Activated T-cell treated with anti-CD3 and anti-CD28 coated beads, Interleukin-2, amount 50 U/mL, for 4 hours (primary cell): Measurements from ENCODE around the gene MKRN1. TPM values are rescaled to one million over a fixed set of nuclear protein-coding genes. Genes with fewer than 3 reads are reported as not detected.
"Not testable (repeated sequence)": the region's sequence is repeated elsewhere in the genome, so short reads cannot be mapped to it uniquely, and the experiment has no call there.

Source experiments
- ATAC-seq, 2 donors: fragments of 200-7000 bp; cut with Tn5 transposase; one replicate each; pipeline ENCODE4 v1.10.0; 2021
- DNase-seq: peaks from one replicate; pipeline ENCODE4 v3.0.0-alpha.2; 2020
- H3K27me3 Mint-ChIP-seq: one replicate; pipeline ENCODE4 v1.8.0; 2021; ENCODE audit warnings: low read depth, mixed read lengths
- H3K36me3 Mint-ChIP-seq: one replicate; pipeline ENCODE4 v1.8.0; 2022; ENCODE audit warnings: mixed read lengths; ENCODE audit not compliant: insufficient read depth
- H3K4me1 Mint-ChIP-seq: one replicate; pipeline ENCODE4 v1.8.0; 2021; ENCODE audit warnings: low read depth, mixed read lengths
- H3K4me3 Mint-ChIP-seq: one replicate; pipeline ENCODE4 v1.8.0; 2021; ENCODE audit warnings: mild to moderate bottlenecking, moderate library complexity, mixed read lengths
- H3K9me3 Mint-ChIP-seq: one replicate; pipeline ENCODE4 v1.8.0; 2021; ENCODE audit warnings: mixed read lengths
- total RNA-seq, 3 donors: library from RNA; stranded (reverse); gene quantifications; one replicate each; pipeline ENCODE4 v1.2.1, GENCODE V29; 2021

Gene MKRN1
- total RNA-seq, 3 donors from 2014 or later, result 42.9 to 54.1 (median 51.9) TPM

GRCh38 chr7:140501966-140502365 is 22.7 kb upstream of the MKRN1 start:
- ATAC-seq (no peak), DNase-seq (no peak)
- Mint-ChIP-seq H3K4me3 (no peak overlapping the region), H3K9me3 (no peaks in the 10 kb centered on the region), H3K27me3 (no peaks in the 10 kb centered on the region), H3K4me1 (no peaks in the 10 kb centered on the region), H3K36me3 (no peaks in the 10 kb centered on the region)

GRCh38 chr7:140497807-140498206 is 18.5 kb upstream of the MKRN1 start:
- ATAC-seq, H3K4me1 Mint-ChIP-seq, DNase-seq, H3K9me3 Mint-ChIP-seq, H3K4me3 Mint-ChIP-seq, H3K36me3 Mint-ChIP-seq, H3K27me3 Mint-ChIP-seq: not testable (repeated sequence)

- Mint-ChIP-seq H3K9me3 (no peaks in the 10 kb centered on the region), H3K4me1 (no peaks in the 10 kb centered on the region), H3K36me3 (no peaks in the 10 kb centered on the region), H3K4me3 (no peak overlapping the region), H3K27me3 (no peaks in the 10 kb centered on the region)
- ATAC-seq (no peak), DNase-seq (no peak)
These were observed 18.0 kb upstream of the MKRN1 start for GRCh38 chr7:140497241-140497769.

GRCh38 chr7:140495514-140496097 is 16.3 kb upstream of the MKRN1 start:
- Mint-ChIP-seq H3K36me3 (no peaks in the 10 kb centered on the region), H3K27me3 (no peaks in the 10 kb centered on the region), H3K9me3 (no peaks in the 10 kb centered on the region), H3K4me1 (no peaks in the 10 kb centered on the region), H3K4me3 (no peak overlapping the region)
- no peak for ATAC-seq
- DNase-seq, result no peak

GRCh38 chr7:140494867-140495266 is 15.6 kb upstream of the MKRN1 start:
- ATAC-seq (no peak), DNase-seq (no peak)
- H3K9me3 Mint-ChIP-seq, result no peaks in the 10 kb centered on the region
- H3K4me3 Mint-ChIP-seq, result no peak overlapping the region
- H3K36me3 Mint-ChIP-seq, result no peaks in the 10 kb centered on the region
- H3K4me1 Mint-ChIP-seq, result no peaks in the 10 kb centered on the region
- no peaks in the 10 kb centered on the region for H3K27me3 Mint-ChIP-seq

- Mint-ChIP-seq H3K36me3 (no peaks in the 10 kb centered on the region), H3K9me3 (no peaks in the 10 kb centered on the region), H3K27me3 (no peaks in the 10 kb centered on the region), H3K4me1 (no peaks in the 10 kb centered on the region), H3K4me3 (no peak overlapping the region)
- ATAC-seq, result no peak
- no peak for DNase-seq
These were observed 9.7 kb upstream of the MKRN1 start for GRCh38 chr7:140489026-140489359.

- no peaks in the 10 kb centered on the region for H3K27me3 Mint-ChIP-seq
- no peak for DNase-seq
- no peaks in the 10 kb centered on the region for H3K36me3 Mint-ChIP-seq
- no peaks in the 10 kb centered on the region for H3K4me1 Mint-ChIP-seq
- ATAC-seq, result no peak
- no peaks in the 10 kb centered on the region for H3K9me3 Mint-ChIP-seq
- no peak overlapping the region for H3K4me3 Mint-ChIP-seq
These were observed 6.4 kb upstream of the MKRN1 start for GRCh38 chr7:140485500-140486265.

GRCh38 chr7:140484951-140485499 is 5.7 kb upstream of the MKRN1 start:
- Mint-ChIP-seq H3K9me3 (no peaks in the 10 kb centered on the region), H3K4me1 (no peaks in the 10 kb centered on the region), H3K36me3 (no peaks in the 10 kb centered on the region), H3K27me3 (no peaks in the 10 kb centered on the region), H3K4me3 (no peak overlapping the region)
- no peak for DNase-seq
- no peak for ATAC-seq

- ATAC-seq (no peak), DNase-seq (no peak)
- Mint-ChIP-seq H3K4me3 (no peak overlapping the region), H3K9me3 (no peaks in the 10 kb centered on the region), H3K27me3 (no peaks in the 10 kb centered on the region), H3K4me1 (peaks cover 2% of the 10 kb centered on the region), H3K36me3 (no peaks in the 10 kb centered on the region)
These were observed 5.2 kb upstream of the MKRN1 start for GRCh38 chr7:140484479-140484878.

- H3K4me1 Mint-ChIP-seq, result peaks cover 29% of the 10 kb centered on the region
- peak overlapping the region; percentile 100 for H3K4me3 Mint-ChIP-seq
- DNase-seq (no peak), ATAC-seq (no peak)
- H3K27me3 Mint-ChIP-seq, result no peaks in the 10 kb centered on the region
- no peaks in the 10 kb centered on the region for H3K9me3 Mint-ChIP-seq
- H3K36me3 Mint-ChIP-seq, result no peaks in the 10 kb centered on the region
These were observed 407 bp upstream of the MKRN1 start for GRCh38 chr7:140479739-140480084.

GRCh38 chr7:140478246-140479061 is 851 bp downstream of the MKRN1 start:
- H3K36me3 Mint-ChIP-seq, result no peaks in the 10 kb centered on the region
- H3K9me3 Mint-ChIP-seq, result no peaks in the 10 kb centered on the region
- ATAC-seq (peak; percentile 50 to 60), DNase-seq (no peak)
- H3K4me3 Mint-ChIP-seq, result peak overlapping the region; percentile 89
- peaks cover 33% of the 10 kb centered on the region for H3K4me1 Mint-ChIP-seq
- H3K27me3 Mint-ChIP-seq, result no peaks in the 10 kb centered on the region

- no peaks in the 10 kb centered on the region for H3K27me3 Mint-ChIP-seq
- ATAC-seq, result no peak
- no peaks in the 10 kb centered on the region for H3K9me3 Mint-ChIP-seq
- no peak for DNase-seq
- peaks cover 40% of the 10 kb centered on the region for H3K4me1 Mint-ChIP-seq
- H3K36me3 Mint-ChIP-seq, result peaks cover 1% of the 10 kb centered on the region
- H3K4me3 Mint-ChIP-seq, result peak overlapping the region; percentile 89
These were observed 2.5 kb downstream of the MKRN1 start for GRCh38 chr7:140476698-140477261.

- DNase-seq, result peak; percentile 36
- Mint-ChIP-seq H3K36me3 (peaks cover 6% of the 10 kb centered on the region), H3K4me1 (peaks cover 43% of the 10 kb centered on the region), H3K27me3 (no peaks in the 10 kb centered on the region), H3K4me3 (peak overlapping the region; percentile 68), H3K9me3 (no peaks in the 10 kb centered on the region)
- ATAC-seq, result no peak
These were observed 3.5 kb downstream of the MKRN1 start for GRCh38 chr7:140475747-140476333.

- Mint-ChIP-seq H3K9me3 (no peaks in the 10 kb centered on the region), H3K27me3 (no peaks in the 10 kb centered on the region)
- ATAC-seq, result no peak
These were observed 16.2 kb downstream of the MKRN1 start for GRCh38 chr7:140463111-140463510.

More at GRCh38 chr7:140463111-140463510, 16.2 kb downstream of the MKRN1 start:
- no peak for DNase-seq
- Mint-ChIP-seq H3K4me3 (no peak overlapping the region), H3K4me1 (peaks cover 11% of the 10 kb centered on the region), H3K36me3 (peaks cover 28% of the 10 kb centered on the region)
